ENCODE data around the gene HELZ. TPM values are rescaled to one million over a fixed set of nuclear protein-coding genes. Genes with fewer than 3 reads are reported as not detected.
A peak's percentile ranks its signal among the peaks of the same experiment; 100 is the strongest.

HELZ gene
- total and polyA plus RNA-seq, 10 donors: 2.5 to 154 (median 88.7) TPM

DNA sequence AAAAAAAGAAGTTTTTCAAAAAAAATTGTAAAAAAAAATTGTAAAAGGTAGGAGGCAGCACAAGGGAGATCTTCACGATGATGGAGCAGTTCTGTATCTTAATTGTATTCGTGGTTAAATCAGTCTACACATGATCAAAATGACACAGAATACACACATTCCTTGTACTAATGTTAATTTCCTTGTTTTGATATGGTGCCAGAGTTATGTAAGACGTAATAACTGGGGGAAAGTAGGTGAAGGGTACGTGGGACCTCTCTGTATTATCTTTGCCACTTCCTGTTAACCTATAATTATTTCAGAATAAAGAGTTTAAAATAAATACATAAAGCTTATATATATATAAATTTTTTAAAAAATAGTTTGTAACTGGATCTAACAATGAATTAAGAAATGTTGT is 36.8 kb downstream of the HELZ start:
- TF ChIP-seq, protein P1, sequence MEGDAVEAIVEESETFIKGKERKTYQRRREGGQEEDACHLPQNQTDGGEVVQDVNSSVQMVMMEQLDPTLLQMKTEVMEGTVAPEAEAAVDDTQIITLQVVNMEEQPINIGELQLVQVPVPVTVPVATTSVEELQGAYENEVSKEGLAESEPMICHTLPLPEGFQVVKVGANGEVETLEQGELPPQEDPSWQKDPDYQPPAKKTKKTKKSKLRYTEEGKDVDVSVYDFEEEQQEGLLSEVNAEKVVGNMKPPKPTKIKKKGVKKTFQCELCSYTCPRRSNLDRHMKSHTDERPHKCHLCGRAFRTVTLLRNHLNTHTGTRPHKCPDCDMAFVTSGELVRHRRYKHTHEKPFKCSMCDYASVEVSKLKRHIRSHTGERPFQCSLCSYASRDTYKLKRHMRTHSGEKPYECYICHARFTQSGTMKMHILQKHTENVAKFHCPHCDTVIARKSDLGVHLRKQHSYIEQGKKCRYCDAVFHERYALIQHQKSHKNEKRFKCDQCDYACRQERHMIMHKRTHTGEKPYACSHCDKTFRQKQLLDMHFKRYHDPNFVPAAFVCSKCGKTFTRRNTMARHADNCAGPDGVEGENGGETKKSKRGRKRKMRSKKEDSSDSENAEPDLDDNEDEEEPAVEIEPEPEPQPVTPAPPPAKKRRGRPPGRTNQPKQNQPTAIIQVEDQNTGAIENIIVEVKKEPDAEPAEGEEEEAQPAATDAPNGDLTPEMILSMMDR (IDR thresholded peaks at IDR 0.05 in 8 of 11, conservative IDR thresholded peaks at IDR 0.05 in 3 of 11): no peak
- TF ChIP-seq POLR2A (IDR thresholded peaks at IDR 0.05): no peak
- TF ChIP-seq POLR2AphosphoS5 (IDR thresholded peaks at IDR 0.05): no peak
- H3K27me3 ChIP-seq (replicated peaks in 1 of 7): no peaks in the 10 kb centered on the region
- peaks cover 0 to 28% (median 2%) of the 10 kb centered on the region in 6 donors for H3K36me3 ChIP-seq
- no peak overlapping the region for H3K27ac ChIP-seq
- 57 to 67% (median 65%) methylated on average over 4 of the region's 4 CpGs for WGBS, 5 donors
- no peak overlapping the region for H3K4me3 ChIP-seq
- peaks cover 0 to 50% (median 14%) of the 10 kb centered on the region in 6 donors for H3K4me1 ChIP-seq
- no peak for DNase-seq
- intact Hi-C loops (cut with DNase I; ENCODE audit: low total_unique reads): no loop called here
- H3K9me3 ChIP-seq: no peaks in the 10 kb centered on the region

DNA sequence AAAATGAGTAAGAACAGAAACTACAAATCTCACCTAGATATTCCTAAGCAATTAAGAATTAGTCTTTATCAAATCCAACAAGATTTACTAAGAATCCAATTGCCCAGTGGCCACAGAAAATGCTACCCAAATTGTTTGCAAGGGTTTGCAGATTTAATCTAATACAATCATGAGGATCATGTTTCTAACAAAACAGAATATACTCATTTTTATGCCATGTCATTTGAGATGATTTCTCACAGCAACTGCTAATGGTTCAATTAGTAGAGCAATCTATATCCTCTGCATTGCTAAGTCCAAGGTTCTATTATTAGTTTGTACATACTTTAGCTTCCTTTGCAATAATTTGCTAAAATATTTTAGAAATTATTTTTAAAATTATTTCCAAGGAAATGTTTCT is 41.2 kb downstream of the HELZ start:
- no peaks in the 10 kb centered on the region for H3K9me3 ChIP-seq
- no peak overlapping the region for H3K4me3 ChIP-seq
- TF ChIP-seq POLR2A (IDR thresholded peaks at IDR 0.05) (no peak), POLR2AphosphoS5 (IDR thresholded peaks at IDR 0.05) (no peak)
- TF ChIP-seq, protein P1 (IDR thresholded peaks at IDR 0.05 in 8 of 11, conservative IDR thresholded peaks at IDR 0.05 in 3 of 11): no peak
- peaks cover 0 to 55% (median 31%) of the 10 kb centered on the region in 6 donors for H3K36me3 ChIP-seq
- H3K27me3 ChIP-seq (replicated peaks in 1 of 7): no peaks in the 10 kb centered on the region
- H3K4me1 ChIP-seq: peaks cover 0 to 21% (median 4%) of the 10 kb centered on the region in 6 donors
- intact Hi-C loops (cut with DNase I; ENCODE audit: low total_unique reads): no loop called here
- H3K27ac ChIP-seq: no peak overlapping the region
- no peak for DNase-seq

DNA sequence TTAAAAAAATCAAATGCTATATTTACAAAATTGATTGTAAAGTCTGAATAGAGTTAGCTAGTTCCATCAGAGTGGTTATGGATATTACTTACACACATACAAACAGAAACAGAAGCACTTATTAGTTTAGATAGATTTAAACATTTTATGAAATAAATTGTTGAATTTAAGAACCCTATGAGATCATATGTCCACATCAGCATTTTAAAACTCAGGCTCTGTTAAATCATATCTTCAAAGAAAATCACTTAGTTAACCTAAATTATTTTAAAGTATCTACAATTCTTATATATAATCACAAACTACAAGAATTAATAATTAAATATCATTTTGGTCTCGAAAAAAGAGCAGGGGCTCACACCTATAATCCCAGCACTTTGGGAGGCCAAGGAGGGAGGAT is 42.5 kb downstream of the HELZ start:
- 93 to 100% (median 98%) methylated on average over 1 of the region's 1 CpG for WGBS, 5 donors
- H3K27ac ChIP-seq: no peak overlapping the region
- intact Hi-C loops (cut with DNase I; ENCODE audit: low total_unique reads): no loop called here
- TF ChIP-seq, protein P1 (IDR thresholded peaks at IDR 0.05 in 8 of 11, conservative IDR thresholded peaks at IDR 0.05 in 3 of 11): no peak
- no peak for TF ChIP-seq POLR2A (IDR thresholded peaks at IDR 0.05)
- TF ChIP-seq POLR2AphosphoS5 (IDR thresholded peaks at IDR 0.05): no peak
- H3K4me1 ChIP-seq: peaks cover 0 to 8% (median 0%) of the 10 kb centered on the region in 6 donors
- no peaks in the 10 kb centered on the region for H3K27me3 ChIP-seq (replicated peaks in 1 of 7)
- no peak for DNase-seq
- no peaks in the 10 kb centered on the region for H3K9me3 ChIP-seq
- no peak overlapping the region for H3K4me3 ChIP-seq
- peaks cover 0 to 68% (median 34%) of the 10 kb centered on the region in 6 donors for H3K36me3 ChIP-seq

DNA sequence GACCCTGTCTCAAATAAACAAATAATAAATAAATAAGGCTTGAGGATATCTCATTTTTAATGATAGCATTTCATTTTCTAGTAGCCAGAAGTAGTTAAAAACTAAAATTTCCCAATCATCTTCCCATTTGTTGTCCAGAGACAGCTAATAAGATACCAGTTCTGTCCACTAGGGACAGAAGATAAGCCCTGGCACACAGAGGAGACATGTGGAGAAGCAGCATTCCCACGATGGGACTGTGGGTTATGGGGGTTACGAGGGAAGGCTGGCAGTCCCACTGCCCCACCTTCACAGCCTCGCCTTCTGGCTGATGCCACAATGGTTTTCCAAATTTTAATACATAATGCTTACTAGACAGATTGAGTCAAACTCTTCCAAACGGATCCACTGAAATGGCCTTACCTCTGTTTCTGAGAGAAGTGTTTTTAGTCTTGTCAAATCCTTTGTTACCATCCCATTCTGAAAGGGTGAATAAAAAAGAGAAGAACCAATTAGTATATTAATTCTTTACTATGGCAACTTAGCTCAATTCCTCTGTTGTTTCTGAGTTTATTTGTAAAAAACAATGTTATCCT is 44.2 kb downstream of the HELZ start:
- Histone ChIP-seq H3K4me3 (no peak overlapping the region), H3K9me3 (no peaks in the 10 kb centered on the region), H3K27me3 (replicated peaks in 1 of 7) (no peaks in the 10 kb centered on the region), H3K4me1 (peaks cover 0 to 8% (median 0%) of the 10 kb centered on the region in 6 donors), H3K27ac (no peak overlapping the region), H3K36me3 (peaks cover 0 to 80% (median 41%) of the 10 kb centered on the region in 6 donors)
- intact Hi-C loops (cut with DNase I; ENCODE audit: low total_unique reads): no loop called here
- WGBS, 5 donors: 90 to 95% (median 92%) methylated on average over 4 of the region's 4 CpGs
- DNase-seq: no peak
- TF ChIP-seq, protein P1 (IDR thresholded peaks at IDR 0.05 in 8 of 11, conservative IDR thresholded peaks at IDR 0.05 in 3 of 11): peak in 5 of 11 experiments; percentile 22 to 38 (median 36)
- TF ChIP-seq POLR2A (IDR thresholded peaks at IDR 0.05): no peak
